Gastrocnemius medialis (tissue), 4 donors: ENCODE measurements around the gene PAX2.

Experiments used
- POLR2A ChIP-seq, 2 donors: fragments of 450-650 bp; IDR thresholded peaks; one replicate each; pipeline ENCODE4 v1.6.1; 2017; ENCODE audit warnings: antibody characterized with exemption in 2 of 2, mild to moderate bottlenecking in 2 of 2, moderate library complexity in 2 of 2
- TF ChIP-seq, protein P1 (sequence below), 5 experiments: fragments of 450-650 bp in 3 of 5; fragments of 200-600 bp in 2 of 5; sonication (generic) in 2 of 5; IDR thresholded peaks in 4 of 5; conservative IDR thresholded peaks in 1 of 5; 1 replicate in 4 of 5; 2 replicates in 1 of 5; pipeline ENCODE4 v1.5.1; 2016 to 2019; ENCODE audit warnings: antibody characterized with exemption in 5 of 5, mild to moderate bottlenecking in 3 of 5, moderate library complexity in 3 of 5

DNA sequence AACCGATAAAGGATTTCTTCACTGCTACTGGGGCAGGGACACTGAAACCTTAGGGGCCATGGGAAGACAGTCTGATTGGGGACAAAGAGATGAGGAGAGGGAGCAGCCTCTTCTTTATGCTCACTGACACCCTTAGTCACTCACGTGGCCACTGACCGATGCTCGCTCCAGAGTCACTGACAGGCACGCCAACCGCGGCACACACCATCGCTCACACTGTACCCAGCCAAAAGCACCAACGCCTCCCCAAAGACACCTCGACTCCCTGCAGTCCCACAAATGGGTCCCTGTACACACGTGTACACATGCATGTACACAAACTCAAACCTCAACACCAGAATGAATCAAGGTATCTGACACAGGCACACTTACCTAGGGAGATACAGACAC lies 132.1 kb downstream of the PAX2 start:
- TF ChIP-seq, protein P1, sequence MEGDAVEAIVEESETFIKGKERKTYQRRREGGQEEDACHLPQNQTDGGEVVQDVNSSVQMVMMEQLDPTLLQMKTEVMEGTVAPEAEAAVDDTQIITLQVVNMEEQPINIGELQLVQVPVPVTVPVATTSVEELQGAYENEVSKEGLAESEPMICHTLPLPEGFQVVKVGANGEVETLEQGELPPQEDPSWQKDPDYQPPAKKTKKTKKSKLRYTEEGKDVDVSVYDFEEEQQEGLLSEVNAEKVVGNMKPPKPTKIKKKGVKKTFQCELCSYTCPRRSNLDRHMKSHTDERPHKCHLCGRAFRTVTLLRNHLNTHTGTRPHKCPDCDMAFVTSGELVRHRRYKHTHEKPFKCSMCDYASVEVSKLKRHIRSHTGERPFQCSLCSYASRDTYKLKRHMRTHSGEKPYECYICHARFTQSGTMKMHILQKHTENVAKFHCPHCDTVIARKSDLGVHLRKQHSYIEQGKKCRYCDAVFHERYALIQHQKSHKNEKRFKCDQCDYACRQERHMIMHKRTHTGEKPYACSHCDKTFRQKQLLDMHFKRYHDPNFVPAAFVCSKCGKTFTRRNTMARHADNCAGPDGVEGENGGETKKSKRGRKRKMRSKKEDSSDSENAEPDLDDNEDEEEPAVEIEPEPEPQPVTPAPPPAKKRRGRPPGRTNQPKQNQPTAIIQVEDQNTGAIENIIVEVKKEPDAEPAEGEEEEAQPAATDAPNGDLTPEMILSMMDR (IDR thresholded peaks at IDR 0.05 in 4 of 5, conservative IDR thresholded peaks at IDR 0.05 in 1 of 5): no peak
- TF ChIP-seq POLR2A (IDR thresholded peaks at IDR 0.05): no peak
